Stimulated activated CD8-positive, alpha-beta memory T cell treated with anti-CD3 and anti-CD28 coated beads, Interleukin-15, amount 100 ng/mL, for 24 hours (primary cell): ENCODE data around the gene PPP1R37.

Experiments
- DNase-seq: peaks from one replicate; pipeline ENCODE4 v3.0.0-alpha.2; 2020; ENCODE audit warnings: low read depth

PPP1R37 gene

GRCh38 chr19:45153339-45154063, 60.5 kb downstream of the PPP1R37 start:
- no peak for DNase-seq

GRCh38 chr19:45154064-45154827, 61.3 kb downstream of the PPP1R37 start:
- DNase-seq = no peak

GRCh38 chr19:45156011-45156630, 63.1 kb downstream of the PPP1R37 start:
- DNase-seq = no peak

- no peak for DNase-seq
Measured at GRCh38 chr19:45156751-45157150, 63.8 kb downstream of the PPP1R37 start.

- DNase-seq = no peak
Measured at GRCh38 chr19:45158503-45159209, 65.7 kb downstream of the PPP1R37 start.

GRCh38 chr19:45159210-45159970, 66.4 kb downstream of the PPP1R37 start:
- DNase-seq = no peak

GRCh38 chr19:45159971-45160324, 67.0 kb downstream of the PPP1R37 start:
- no peak for DNase-seq

GRCh38 chr19:45160870-45161737, 68.1 kb downstream of the PPP1R37 start, which contains the start of gene NKPD1:
TSS of gene NKPD1 (minus strand) at chr19:45160982. CDS start at chr19:45160150, 832 bp downstream.
- DNase-seq = no peak

GRCh38 chr19:45161738-45162607, 69.0 kb downstream of the PPP1R37 start:
- DNase-seq = no peak

- no peak for DNase-seq
Measured at GRCh38 chr19:45162608-45163143, 69.7 kb downstream of the PPP1R37 start.

- no peak for DNase-seq
Measured at GRCh38 chr19:45163156-45163555, 70.2 kb downstream of the PPP1R37 start.

- no peak for DNase-seq
Measured at GRCh38 chr19:45163751-45164460, 70.9 kb downstream of the PPP1R37 start.

- DNase-seq = no peak
Measured at GRCh38 chr19:45164577-45165335, 71.8 kb downstream of the PPP1R37 start.

GRCh38 chr19:45166723-45167252, 73.8 kb downstream of the PPP1R37 start:
- DNase-seq = no peak

GRCh38 chr19:45168767-45169351, 75.9 kb downstream of the PPP1R37 start:
- DNase-seq = no peak

- no peak for DNase-seq
Measured at GRCh38 chr19:45169602-45170001, 76.6 kb downstream of the PPP1R37 start.
